H54 (cell line): ENCODE data around the gene ZNF619.

Source experiments
- DNase-seq: peaks from one replicate; pipeline ENCODE4 v3.0.0; 2011; ENCODE audit warnings: low spot score, mixed read lengths; ENCODE audit not compliant: insufficient read length
- FAIRE-seq: peaks from 3 replicates; lab custom pipeline; 2011; peaks lifted over from hg19 to GRCh38; lab: Jason Lieb, UNC
- POLR2A ChIP-seq: IDR thresholded peaks from 2 replicates; pipeline ENCODE4 v1.6.1; 2011; ENCODE audit warnings: low read depth, mild to moderate bottlenecking, low read length

The ZNF619 gene

GRCh38 chr3:40532252-40532651, 55.3 kb downstream of the ZNF619 start:
- DNase-seq (no peak), FAIRE-seq (no peak)
- no peak for TF ChIP-seq POLR2A

DNA sequence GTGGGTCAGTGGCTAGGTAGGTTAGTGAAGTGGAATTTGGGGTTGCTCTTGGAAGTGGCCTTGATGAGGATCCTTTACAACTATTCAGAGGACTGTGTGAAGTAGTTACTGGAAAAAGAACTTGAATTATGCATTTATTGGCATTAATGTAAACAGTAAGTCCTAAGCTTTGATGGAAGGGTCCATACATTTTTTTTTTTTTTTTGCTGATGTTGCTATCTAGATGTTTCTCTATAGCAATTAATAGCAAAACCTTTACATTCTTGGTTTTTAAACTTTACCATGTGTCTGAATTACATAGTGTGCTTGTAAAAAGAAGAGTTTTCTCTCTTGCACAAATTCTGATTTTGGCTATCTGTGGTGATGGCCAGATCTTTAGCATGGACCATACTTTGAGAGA, 57.4 kb downstream of the ZNF619 start:
- FAIRE-seq: no peak
- no peak for DNase-seq
- TF ChIP-seq POLR2A: no peak
